ENCODE data around the gene HCFC1R1. TPM values are rescaled to one million over a fixed set of nuclear protein-coding genes. Genes with fewer than 3 reads are reported as not detected.

HCFC1R1 gene
- total and polyA plus RNA-seq, 9 donors, result 68.0 to 138 (median 84.4) TPM

- peaks cover 9% of the 10 kb centered on the region for H3K4me1 ChIP-seq (ENCODE audit: control insufficient read depth, insufficient read depth, low read length)
- H3K36me3 ChIP-seq (ENCODE audit: control insufficient read depth, insufficient read depth, low read length), result no peaks in the 10 kb centered on the region
- H3K27me3 ChIP-seq (ENCODE audit: control insufficient read depth, insufficient read depth, low read length), result peaks cover 43% of the 10 kb centered on the region
- no peak for DNase-seq
- WGBS (ENCODE audit: insufficient coverage), result 38% methylated on average over 1 of the region's 4 CpGs
- no peaks in the 10 kb centered on the region for H3K9me3 ChIP-seq (replicated peaks; ENCODE audit: control insufficient read depth, low read depth, low read length)
- no peak overlapping the region for H3K4me3 ChIP-seq (ENCODE audit: low read length)
- H3K27ac ChIP-seq (ENCODE audit: low read length), result no peak overlapping the region
Measured at GRCh38 chr16:3000540-3000939, 23.2 kb downstream of the HCFC1R1 start.

DNA sequence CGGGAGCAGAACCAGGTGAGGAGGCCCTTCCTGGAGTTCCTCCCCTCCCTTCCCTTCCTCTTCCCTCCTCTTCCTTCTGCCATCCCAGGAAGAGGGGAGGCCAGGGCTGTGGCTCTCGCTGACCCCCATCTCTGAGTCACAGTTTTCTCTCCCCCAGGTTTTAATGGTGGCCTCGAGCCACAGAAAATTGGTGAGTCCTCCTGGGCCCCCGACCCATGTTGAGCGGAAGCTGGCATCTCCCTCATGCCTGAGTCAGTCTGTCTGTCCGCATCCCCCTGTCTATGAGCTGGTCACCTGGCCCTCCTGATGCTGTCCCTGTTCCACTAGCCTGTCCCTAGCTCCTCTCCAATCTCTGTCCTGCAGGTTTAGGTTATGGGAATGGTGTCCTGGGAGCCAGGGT, 23.8 kb downstream of the HCFC1R1 start:
- H3K27me3 ChIP-seq (ENCODE audit: control insufficient read depth, insufficient read depth, low read length), result peaks cover 37% of the 10 kb centered on the region
- 73% methylated on average over 5 of the region's 6 CpGs for WGBS (ENCODE audit: insufficient coverage)

GRCh38 chr16:2996298-2996697, 27.4 kb downstream of the HCFC1R1 start:
- H3K9me3 ChIP-seq (replicated peaks; ENCODE audit: control insufficient read depth, low read depth, low read length), result no peaks in the 10 kb centered on the region
- no peak overlapping the region for H3K27ac ChIP-seq (ENCODE audit: low read length)
- no peak for DNase-seq
- no peaks in the 10 kb centered on the region for H3K36me3 ChIP-seq (ENCODE audit: control insufficient read depth, insufficient read depth, low read length)
- WGBS (ENCODE audit: insufficient coverage), result 39% methylated on average over 5 of the region's 13 CpGs
- H3K4me3 ChIP-seq (ENCODE audit: low read length), result no peak overlapping the region
- H3K4me1 ChIP-seq (ENCODE audit: control insufficient read depth, insufficient read depth, low read length), result no peaks in the 10 kb centered on the region
- H3K27me3 ChIP-seq (ENCODE audit: control insufficient read depth, insufficient read depth, low read length), result peaks cover 23% of the 10 kb centered on the region

More for the DNA sequence above, 23.8 kb downstream of the HCFC1R1 start:
- Histone ChIP-seq H3K4me3 (ENCODE audit: low read length) (no peak overlapping the region), H3K4me1 (ENCODE audit: control insufficient read depth, insufficient read depth, low read length) (peaks cover 7% of the 10 kb centered on the region), H3K27ac (ENCODE audit: low read length) (no peak overlapping the region), H3K9me3 (replicated peaks; ENCODE audit: control insufficient read depth, low read depth, low read length) (no peaks in the 10 kb centered on the region), H3K36me3 (ENCODE audit: control insufficient read depth, insufficient read depth, low read length) (no peaks in the 10 kb centered on the region)
- DNase-seq, result no peak

- H3K4me1 ChIP-seq (ENCODE audit: control insufficient read depth, insufficient read depth, low read length), result peaks cover 20% of the 10 kb centered on the region
- no peaks in the 10 kb centered on the region for H3K9me3 ChIP-seq (replicated peaks; ENCODE audit: control insufficient read depth, low read depth, low read length)
- H3K4me3 ChIP-seq (ENCODE audit: low read length), result no peak overlapping the region
- H3K27me3 ChIP-seq (ENCODE audit: control insufficient read depth, insufficient read depth, low read length), result peaks cover 21% of the 10 kb centered on the region
- no peak for DNase-seq
- WGBS (ENCODE audit: insufficient coverage), result 75% methylated on average over 9 of the region's 14 CpGs
- no peaks in the 10 kb centered on the region for H3K36me3 ChIP-seq (ENCODE audit: control insufficient read depth, insufficient read depth, low read length)
- H3K27ac ChIP-seq (ENCODE audit: low read length), result no peak overlapping the region
Measured at GRCh38 chr16:2992383-2993081, 31.2 kb downstream of the HCFC1R1 start.

DNA sequence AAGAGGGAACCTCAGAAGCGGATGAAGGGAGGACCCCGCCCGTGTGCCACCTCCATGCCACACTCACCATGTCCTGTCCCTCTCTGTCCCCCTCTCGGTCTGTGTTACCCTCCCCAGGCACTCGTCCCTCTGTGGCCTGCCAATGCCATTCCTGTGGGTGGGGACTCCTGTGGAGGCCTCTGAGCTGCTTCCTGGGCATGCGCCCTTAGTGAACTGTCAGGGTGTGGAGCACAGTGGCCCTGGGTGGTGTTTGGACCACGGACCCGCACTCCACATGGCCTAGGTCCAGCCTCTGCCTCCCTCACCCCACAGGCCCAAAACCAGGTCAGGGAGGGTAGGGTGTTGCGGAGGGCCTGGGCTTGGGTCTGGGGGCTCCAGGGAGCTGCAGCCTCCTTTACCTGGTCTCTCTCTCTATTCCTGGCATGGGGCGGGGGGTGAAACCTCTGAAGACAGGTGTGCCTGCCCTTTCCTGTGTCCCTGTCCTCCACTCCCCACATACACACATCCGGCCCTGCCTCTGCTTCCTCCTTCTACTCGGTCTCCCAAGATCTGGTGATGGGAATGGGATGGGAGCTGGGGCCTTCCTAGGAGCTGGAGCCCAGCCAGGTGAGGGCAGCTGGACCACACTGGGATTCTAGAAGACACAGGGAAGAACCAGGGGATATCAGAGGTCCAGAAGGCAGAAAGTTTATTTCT, 32.0 kb downstream of the HCFC1R1 start:
- no CpG with 5 or more reads among the region's 12 CpGs for WGBS (ENCODE audit: insufficient coverage)

DNA sequence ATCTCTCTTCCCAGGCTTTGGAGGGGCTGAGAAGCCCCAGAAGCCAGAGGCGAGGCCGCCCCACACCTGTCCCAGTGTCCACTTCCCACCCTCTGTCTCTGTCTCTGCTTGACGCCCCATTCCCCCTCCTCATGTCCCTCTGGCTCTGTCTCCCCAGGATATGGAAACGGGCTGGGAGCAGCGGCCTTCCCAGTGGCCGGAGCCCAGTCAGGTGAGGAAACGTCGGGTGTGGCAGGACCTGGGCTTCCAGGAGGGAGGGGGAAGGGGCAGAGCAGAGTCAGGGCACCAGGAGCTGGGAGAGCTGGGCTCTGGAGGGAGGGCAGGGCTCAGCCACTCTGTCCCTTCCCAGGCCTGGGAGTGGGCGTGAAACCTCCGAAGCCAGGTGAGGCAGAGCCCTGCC, 32.9 kb downstream of the HCFC1R1 start:
- Histone ChIP-seq H3K4me3 (ENCODE audit: low read length) (no peak overlapping the region), H3K9me3 (replicated peaks; ENCODE audit: control insufficient read depth, low read depth, low read length) (no peaks in the 10 kb centered on the region), H3K27me3 (ENCODE audit: control insufficient read depth, insufficient read depth, low read length) (peaks cover 14% of the 10 kb centered on the region), H3K27ac (ENCODE audit: low read length) (no peak overlapping the region), H3K36me3 (ENCODE audit: control insufficient read depth, insufficient read depth, low read length) (no peaks in the 10 kb centered on the region), H3K4me1 (ENCODE audit: control insufficient read depth, insufficient read depth, low read length) (peaks cover 37% of the 10 kb centered on the region)
- WGBS (ENCODE audit: insufficient coverage), result 59% methylated on average over 5 of the region's 10 CpGs
- no peak for DNase-seq

More for the DNA sequence above, 32.0 kb downstream of the HCFC1R1 start:
- H3K4me1 ChIP-seq (ENCODE audit: control insufficient read depth, insufficient read depth, low read length), result peaks cover 28% of the 10 kb centered on the region
- H3K9me3 ChIP-seq (replicated peaks; ENCODE audit: control insufficient read depth, low read depth, low read length), result no peaks in the 10 kb centered on the region
- H3K36me3 ChIP-seq (ENCODE audit: control insufficient read depth, insufficient read depth, low read length), result no peaks in the 10 kb centered on the region
- H3K27me3 ChIP-seq (ENCODE audit: control insufficient read depth, insufficient read depth, low read length), result peaks cover 20% of the 10 kb centered on the region
- H3K4me3 ChIP-seq (ENCODE audit: low read length), result no peak overlapping the region
- no peak overlapping the region for H3K27ac ChIP-seq (ENCODE audit: low read length)
- no peak for DNase-seq

DNA sequence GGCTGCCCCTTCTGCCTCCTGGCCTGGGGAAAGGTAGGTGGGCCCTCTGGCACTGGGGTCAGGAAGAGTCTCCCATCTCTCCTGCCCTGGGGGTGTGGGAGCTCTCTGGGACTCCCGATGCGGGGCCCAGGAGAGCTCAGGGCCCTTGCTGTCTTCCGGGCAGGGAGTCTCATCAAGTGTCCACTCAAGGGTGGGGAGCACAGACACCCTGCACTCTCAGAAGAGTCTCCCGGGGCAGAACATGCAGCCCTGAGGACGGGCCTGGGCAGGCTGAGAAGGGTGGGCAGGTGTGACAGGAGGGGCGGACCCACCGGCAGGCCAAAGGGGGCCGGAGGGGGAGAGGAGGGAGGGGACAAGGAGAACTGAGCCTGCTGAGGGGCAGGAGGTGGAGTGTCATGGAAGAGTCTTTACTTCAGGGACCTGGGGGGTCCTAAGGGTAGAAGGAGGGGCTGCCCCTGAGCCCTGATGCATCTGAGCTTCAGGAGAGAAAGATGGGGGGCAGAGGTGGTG, 35.1 kb downstream of the HCFC1R1 start:
- no peaks in the 10 kb centered on the region for H3K9me3 ChIP-seq (replicated peaks; ENCODE audit: control insufficient read depth, low read depth, low read length)
- 42% methylated on average over 7 of the region's 8 CpGs for WGBS (ENCODE audit: insufficient coverage)
- peaks cover 58% of the 10 kb centered on the region for H3K4me1 ChIP-seq (ENCODE audit: control insufficient read depth, insufficient read depth, low read length)
- H3K27ac ChIP-seq (ENCODE audit: low read length), result no peak overlapping the region
- no peak for DNase-seq
- H3K36me3 ChIP-seq (ENCODE audit: control insufficient read depth, insufficient read depth, low read length), result no peaks in the 10 kb centered on the region
- peaks cover 17% of the 10 kb centered on the region for H3K27me3 ChIP-seq (ENCODE audit: control insufficient read depth, insufficient read depth, low read length)
- no peak overlapping the region for H3K4me3 ChIP-seq (ENCODE audit: low read length)

DNA sequence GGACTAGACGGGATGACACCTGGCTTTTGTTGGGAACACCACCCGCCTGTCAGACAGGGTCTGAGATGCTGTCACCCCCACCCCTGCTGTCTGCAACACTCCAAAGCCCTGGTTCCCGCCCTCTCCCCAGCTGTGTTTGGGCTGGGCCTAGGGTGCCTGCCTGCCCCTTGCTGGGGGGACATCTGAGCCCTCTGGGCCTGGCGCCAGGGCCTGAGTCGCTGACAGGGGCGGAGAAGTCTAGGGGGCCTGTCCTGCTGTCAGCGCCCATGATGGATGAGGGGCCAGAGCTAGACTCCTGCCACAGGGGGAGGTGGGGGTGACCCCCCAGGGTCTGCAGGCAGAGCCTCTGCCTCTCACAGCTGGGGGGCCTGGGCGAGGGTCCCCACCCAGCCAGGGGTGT, 35.9 kb downstream of the HCFC1R1 start:
- 32% methylated on average over 6 of the region's 8 CpGs for WGBS (ENCODE audit: insufficient coverage)
- no peaks in the 10 kb centered on the region for H3K9me3 ChIP-seq (replicated peaks; ENCODE audit: control insufficient read depth, low read depth, low read length)
- H3K4me1 ChIP-seq (ENCODE audit: control insufficient read depth, insufficient read depth, low read length), result peaks cover 60% of the 10 kb centered on the region
- DNase-seq, result peak; percentile 84
- peaks cover 17% of the 10 kb centered on the region for H3K27me3 ChIP-seq (ENCODE audit: control insufficient read depth, insufficient read depth, low read length)
- no peak overlapping the region for H3K4me3 ChIP-seq (ENCODE audit: low read length)
- peak overlapping the region; percentile 78 for H3K27ac ChIP-seq (ENCODE audit: low read length)
- H3K36me3 ChIP-seq (ENCODE audit: control insufficient read depth, insufficient read depth, low read length), result no peaks in the 10 kb centered on the region

DNA sequence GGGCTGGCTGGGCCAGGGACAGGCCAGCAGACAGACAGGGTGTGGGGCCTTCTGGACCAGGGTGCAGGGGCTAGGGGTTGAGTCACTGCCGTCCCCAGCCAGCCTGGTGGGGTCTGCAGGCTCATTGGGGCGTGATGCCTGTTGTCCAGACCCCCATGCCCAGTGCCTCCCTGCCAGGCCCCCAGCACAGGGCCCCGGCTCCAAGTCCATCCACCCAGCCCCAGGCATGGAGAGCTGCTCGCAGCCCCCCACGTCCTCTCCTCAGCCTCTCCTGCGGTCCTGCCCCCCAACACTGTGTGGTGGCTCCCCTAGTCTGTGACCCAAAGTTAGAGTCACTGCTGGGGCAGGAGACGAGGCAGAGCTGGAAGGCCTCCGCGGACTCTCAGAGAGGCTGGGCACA, 36.5 kb downstream of the HCFC1R1 start:
- DNase-seq, result no peak
- no peak overlapping the region for H3K4me3 ChIP-seq (ENCODE audit: low read length)
- H3K27ac ChIP-seq (ENCODE audit: low read length), result peak overlapping the region; percentile 78
- H3K27me3 ChIP-seq (ENCODE audit: control insufficient read depth, insufficient read depth, low read length), result peaks cover 17% of the 10 kb centered on the region
- 62% methylated on average over 7 of the region's 9 CpGs for WGBS (ENCODE audit: insufficient coverage)
- H3K36me3 ChIP-seq (ENCODE audit: control insufficient read depth, insufficient read depth, low read length), result no peaks in the 10 kb centered on the region
- no peaks in the 10 kb centered on the region for H3K9me3 ChIP-seq (replicated peaks; ENCODE audit: control insufficient read depth, low read depth, low read length)
- H3K4me1 ChIP-seq (ENCODE audit: control insufficient read depth, insufficient read depth, low read length), result peaks cover 60% of the 10 kb centered on the region

GRCh38 chr16:2986623-2987188, 37.0 kb downstream of the HCFC1R1 start:
- Histone ChIP-seq H3K9me3 (replicated peaks; ENCODE audit: control insufficient read depth, low read depth, low read length) (no peaks in the 10 kb centered on the region), H3K4me3 (ENCODE audit: low read length) (no peak overlapping the region), H3K36me3 (ENCODE audit: control insufficient read depth, insufficient read depth, low read length) (no peaks in the 10 kb centered on the region), H3K27ac (ENCODE audit: low read length) (no peak overlapping the region), H3K4me1 (ENCODE audit: control insufficient read depth, insufficient read depth, low read length) (peaks cover 60% of the 10 kb centered on the region), H3K27me3 (ENCODE audit: control insufficient read depth, insufficient read depth, low read length) (peaks cover 17% of the 10 kb centered on the region)
- no peak for DNase-seq
- 68% methylated on average over 14 of the region's 17 CpGs for WGBS (ENCODE audit: insufficient coverage)
